Lung (tissue), 12 donors: ENCODE results near the gene UGT1A6. TPM values are rescaled to one million over a fixed set of nuclear protein-coding genes. Genes with fewer than 3 reads are reported as not detected.

Experiments used
- ATAC-seq: fragments of 200-7000 bp; cut with Tn5 transposase; one replicate; pipeline ENCODE4 v1.9.1; 2020; ENCODE audit warnings: moderate number of reproducible peaks; ENCODE audit not compliant: insufficient read depth, low FRiP score
- DNase-seq, 3 donors: peaks; one replicate each; pipeline ENCODE4 v3.0.0-alpha.2; 2013 to 2017
- H3K27ac ChIP-seq, 2 donors: one replicate each; pipeline ENCODE4 v1.5.1; 2013; ENCODE audit warnings: mild to moderate bottlenecking in 2 of 2, moderate library complexity in 2 of 2, control low read depth in 1 of 2, inconsistent platforms in 1 of 2, low read depth in 1 of 2, low read length in 1 of 2
- H3K27me3 ChIP-seq, 3 donors: one replicate each; pipeline ENCODE4 v1.5.1; 2013; ENCODE audit warnings: low read length in 2 of 3; ENCODE audit not compliant: control insufficient read depth in 3 of 3, insufficient read depth in 3 of 3
- H3K36me3 ChIP-seq, 4 donors: one replicate each; pipeline ENCODE4 v1.5.1; 2013; ENCODE audit warnings: low read length in 4 of 4, mild to moderate bottlenecking in 1 of 4, moderate library complexity in 1 of 4; ENCODE audit not compliant: control insufficient read depth in 4 of 4, insufficient read depth in 4 of 4
- H3K4me1 ChIP-seq, 5 donors: one replicate each; pipeline ENCODE4 v1.5.1; 2013; ENCODE audit warnings: low read length in 5 of 5, mild to moderate bottlenecking in 2 of 5, moderate library complexity in 1 of 5; ENCODE audit not compliant: control insufficient read depth in 5 of 5, insufficient read depth in 5 of 5
- H3K4me3 ChIP-seq: one replicate; pipeline ENCODE4 v1.5.1; 2013; ENCODE audit warnings: mild to moderate bottlenecking, control low read depth, moderate library complexity
- H3K9ac ChIP-seq, 2 donors: one replicate each; pipeline ENCODE4 v1.5.1; 2013; ENCODE audit warnings: low read length in 2 of 2, control low read depth in 1 of 2; ENCODE audit not compliant: insufficient read depth in 1 of 2
- H3K9me3 ChIP-seq, 4 donors: one replicate each; pipeline ENCODE4 v1.5.1; 2013; ENCODE audit warnings: low read length in 3 of 4, mild to moderate bottlenecking in 1 of 4, moderate library complexity in 1 of 4; ENCODE audit not compliant: control insufficient read depth in 4 of 4, insufficient read depth in 3 of 4
- WGBS, 2 donors: extraction: QIAGEN DNeasy Blood & Tissue Kit; methylation state at CpG; one replicate each; pipeline ENCODE4 v1.1.7; 2013; 5-methylcytosine and 5-hydroxymethylcytosine counted together
- polyA plus RNA-seq, 2 donors: library from polyadenylated mRNA; stranded (reverse); fragments of 200-250 nt; gene quantifications; one replicate each; pipeline ENCODE4 v1.2.1, GENCODE V29; 2013
- total RNA-seq, 2 donors: library from RNA; depleted of rRNA in 1 of 2; stranded (reverse); fragments of >200 nt in 1 of 2; gene quantifications; one replicate each; pipeline ENCODE4 v1.2.1, GENCODE V29; 2014 to 2021
- TF ChIP-seq, protein P1 (sequence below): IDR thresholded peaks from 2 replicates; pipeline ENCODE4 v1.5.1; 2012; ENCODE audit warnings: mild to moderate bottlenecking; ENCODE audit errors: control extremely low read depth, extremely low read depth
- donor health status: control.
- donor health status: control.
- donor health status: Bipolar disorder and iron deficiency.
- donor health status: healthy.
- donor health status: DM: yes; HTN: yes; CAD: no.

UGT1A6 gene
- total and polyA plus RNA-seq, 4 donors = 0.63 to 2.3 (median 1.5) TPM

DNA sequence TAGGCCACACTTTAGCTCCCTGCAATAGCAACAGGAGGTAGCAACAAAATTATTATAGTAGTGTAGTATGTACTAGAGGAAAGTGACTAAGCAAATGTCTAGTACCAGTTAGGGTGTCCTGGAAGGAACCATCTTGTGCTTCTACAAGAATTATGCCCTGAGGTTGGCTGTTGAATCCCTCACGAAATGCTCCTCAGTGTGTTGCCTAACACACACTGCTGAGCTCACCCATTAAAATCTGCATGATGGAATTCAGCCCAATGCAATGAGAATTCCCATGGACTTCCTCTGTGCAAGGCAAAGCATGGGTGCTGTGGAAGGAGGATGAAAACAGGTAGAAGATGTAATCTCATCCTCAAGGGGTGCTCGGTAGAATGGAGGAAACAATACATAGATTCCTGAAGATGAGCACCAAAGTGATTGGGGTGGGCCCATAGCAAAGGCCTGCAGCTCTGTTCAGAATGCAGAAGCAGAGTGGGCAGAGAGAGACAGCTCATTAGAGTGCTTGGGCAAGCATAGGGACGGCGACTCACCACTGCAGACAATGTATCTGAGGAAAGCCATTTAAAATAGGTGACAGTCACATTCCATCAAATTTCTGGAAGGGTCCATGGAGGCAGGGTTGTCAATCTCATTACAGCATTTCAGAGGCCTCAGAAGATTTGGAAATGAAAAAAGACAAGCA, 12.2 kb upstream of the UGT1A6 start:
- H3K9ac ChIP-seq = no peak overlapping the region
- no peaks in the 10 kb centered on the region for H3K36me3 ChIP-seq
- H3K27ac ChIP-seq = no peak overlapping the region
- TF ChIP-seq, protein P1, sequence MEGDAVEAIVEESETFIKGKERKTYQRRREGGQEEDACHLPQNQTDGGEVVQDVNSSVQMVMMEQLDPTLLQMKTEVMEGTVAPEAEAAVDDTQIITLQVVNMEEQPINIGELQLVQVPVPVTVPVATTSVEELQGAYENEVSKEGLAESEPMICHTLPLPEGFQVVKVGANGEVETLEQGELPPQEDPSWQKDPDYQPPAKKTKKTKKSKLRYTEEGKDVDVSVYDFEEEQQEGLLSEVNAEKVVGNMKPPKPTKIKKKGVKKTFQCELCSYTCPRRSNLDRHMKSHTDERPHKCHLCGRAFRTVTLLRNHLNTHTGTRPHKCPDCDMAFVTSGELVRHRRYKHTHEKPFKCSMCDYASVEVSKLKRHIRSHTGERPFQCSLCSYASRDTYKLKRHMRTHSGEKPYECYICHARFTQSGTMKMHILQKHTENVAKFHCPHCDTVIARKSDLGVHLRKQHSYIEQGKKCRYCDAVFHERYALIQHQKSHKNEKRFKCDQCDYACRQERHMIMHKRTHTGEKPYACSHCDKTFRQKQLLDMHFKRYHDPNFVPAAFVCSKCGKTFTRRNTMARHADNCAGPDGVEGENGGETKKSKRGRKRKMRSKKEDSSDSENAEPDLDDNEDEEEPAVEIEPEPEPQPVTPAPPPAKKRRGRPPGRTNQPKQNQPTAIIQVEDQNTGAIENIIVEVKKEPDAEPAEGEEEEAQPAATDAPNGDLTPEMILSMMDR = no peak
- no peaks in the 10 kb centered on the region for H3K4me1 ChIP-seq
- 83 to 90% methylated on average over 4 of the region's 4 CpGs for WGBS, 2 donors
- DNase-seq = no peak
- H3K27me3 ChIP-seq = no peaks in the 10 kb centered on the region
- no peaks in the 10 kb centered on the region for H3K9me3 ChIP-seq
- ATAC-seq = no peak
- H3K4me3 ChIP-seq = no peak overlapping the region

- Histone ChIP-seq H3K27ac (no peak within 1 kb of the TSS), H3K9ac (no peak within 1 kb of the TSS), H3K36me3 (no peaks in the 10 kb centered on the region), H3K9me3 (no peaks in the 10 kb centered on the region), H3K4me3 (no peak within 1 kb of the TSS), H3K27me3 (no peaks in the 10 kb centered on the region), H3K4me1 (no peaks in the 10 kb centered on the region)
- WGBS, 2 donors = 80 to 83% methylated on average over 5 of the region's 5 CpGs
- DNase-seq (no peak), ATAC-seq (no peak)
- TF ChIP-seq, protein P1 = no peak
Measured at GRCh38 chr2:233681521-233682099, 11.1 kb upstream of the UGT1A6 start, which contains the start of gene UGT1A7. Gene UGT1A7 (plus strand): TSS chr2:233681901. CDS start chr2:233681938, 37 bp downstream.

- Histone ChIP-seq H3K9ac (no peak overlapping the region), H3K36me3 (no peaks in the 10 kb centered on the region), H3K9me3 (no peaks in the 10 kb centered on the region), H3K4me3 (no peak overlapping the region), H3K4me1 (peaks cover 0 to 6% (median 0%) of the 10 kb centered on the region in 5 donors), H3K27ac (no peak overlapping the region), H3K27me3 (no peaks in the 10 kb centered on the region)
- TF ChIP-seq, protein P1 = no peak
- 86 to 96% methylated on average over 1 of the region's 1 CpG for WGBS, 2 donors
- no peak for DNase-seq
- ATAC-seq = no peak
Measured at GRCh38 chr2:233684640-233685039, 8.1 kb upstream of the UGT1A6 start.
